GM12878 (cell line): ENCODE data around the gene CLEC6A. TPM values are rescaled to one million over a fixed set of nuclear protein-coding genes. Genes with fewer than 3 reads are reported as not detected.

Experiments used
- DPF2 ChIP-seq: fragments of 450-650 bp; IDR thresholded peaks from 2 replicates; pipeline ENCODE4 v1.6.1; 2017; ENCODE audit warnings: mild to moderate bottlenecking
- EZH2 ChIP-seq: IDR thresholded peaks from 2 replicates; pipeline ENCODE4 v1.6.1; 2012; ENCODE audit warnings: low read depth, mild to moderate bottlenecking, control low read depth, inconsistent platforms, low read length, borderline replicate concordance; ENCODE audit not compliant: control insufficient read depth
- FOXM1 ChIP-seq: IDR thresholded peaks from 2 replicates; pipeline ENCODE4 v1.6.1; 2012; ENCODE audit warnings: low read depth, mild to moderate bottlenecking, inconsistent platforms, low read length, moderate library complexity
- HDAC2 ChIP-seq: fragments of 200-600 bp; sonication (generic); IDR thresholded peaks from 2 replicates; pipeline ENCODE4 v1.6.1; 2017
- IKZF2 ChIP-seq, 2 experiments: fragments of 450-650 bp; IDR thresholded peaks; 2 replicates each; pipeline ENCODE4 v1.6.1; 2017; ENCODE audit warnings: mild to moderate bottlenecking in 2 of 2, moderate library complexity in 2 of 2
- IRF4 ChIP-seq: IDR thresholded peaks from 2 replicates; pipeline ENCODE4 v1.6.1; 2011; ENCODE audit warnings: low read depth, low read length
- MEF2B ChIP-seq: fragments of 450-650 bp; IDR thresholded peaks from 2 replicates; pipeline ENCODE4 v1.6.1; 2018; ENCODE audit warnings: mild to moderate bottlenecking, moderate library complexity; ENCODE audit not compliant: partially characterized antibody, poor library complexity, severe bottlenecking
- MTA3 ChIP-seq: IDR thresholded peaks from 2 replicates; pipeline ENCODE4 v1.6.1; 2012; ENCODE audit warnings: low read length, inconsistent platforms, borderline replicate concordance
- NRF1 ChIP-seq: conservative IDR thresholded peaks from 2 replicates; pipeline ENCODE4 v1.6.1; 2011; ENCODE audit warnings: mild to moderate bottlenecking, low read depth, low read length, improper control_type of control experiment
- RFX5 ChIP-seq: IDR thresholded peaks from 2 replicates; pipeline ENCODE4 v1.6.1; 2011; ENCODE audit warnings: low read depth, low read length, improper control_type of control experiment
- SPI1 ChIP-seq: IDR thresholded peaks from 2 replicates; pipeline ENCODE4 v1.6.1; 2011; ENCODE audit warnings: low read depth, mild to moderate bottlenecking, low read length, moderate library complexity, borderline replicate concordance; ENCODE audit not compliant: insufficient read depth
- TAF1 ChIP-seq: IDR thresholded peaks from 2 replicates; pipeline ENCODE4 v1.6.1; 2011; ENCODE audit warnings: mild to moderate bottlenecking, low read depth, low read length, borderline replicate concordance
- WRNIP1 ChIP-seq: IDR thresholded peaks from 2 replicates; pipeline ENCODE4 v1.6.1; 2011; ENCODE audit warnings: low read depth, low read length, improper control_type of control experiment, borderline replicate concordance
- ZBED1 ChIP-seq: IDR thresholded peaks from 2 replicates; pipeline ENCODE4 v1.6.1; 2016; ENCODE audit warnings: borderline replicate concordance
- ZNF217 ChIP-seq: fragments of 450-650 bp; IDR thresholded peaks from 2 replicates; pipeline ENCODE4 v1.6.1; 2017; ENCODE audit warnings: antibody characterized with exemption, mild to moderate bottlenecking
- polyA plus RNA-seq, 11 experiments: library from polyadenylated mRNA; depleted of rRNA in 4 of 11; unstranded in 6 of 11; stranded (reverse) in 5 of 11; fragments of >200 nt; fragmentation: Nextera tagmentation in 4 of 11; fragmentation: Illumina TruSeq in 1 of 11; extraction: Ambion mirVana in 4 of 11; extraction: Trizol in 1 of 11; gene quantifications; 1 replicate in 1 of 11; 2 replicates in 10 of 11; pipeline versions ENCODE4 v1.2.1 to v1.2.3, GENCODE V29; 2011 to 2016; ENCODE audit warnings: inconsistent platforms in 2 of 11, missing spikeins in 2 of 11, low read depth in 1 of 11
- total RNA-seq, 4 experiments: library from RNA; depleted of rRNA in 3 of 4; stranded (reverse); fragments of >200 nt in 3 of 4; fragmentation: Illumina TruSeq in 1 of 4; extraction: Trizol in 1 of 4; gene quantifications; 2 replicates each; pipeline versions ENCODE4 v1.2.1 to v1.2.3, GENCODE V29; 2013 to 2021
- TF ChIP-seq, protein P1 (sequence below): fragments of 450-650 bp; formaldehyde crosslinking; IDR thresholded peaks from 2 replicates; pipeline ENCODE4 v1.4.0; 2022; ENCODE audit warnings: mild to moderate bottlenecking, moderate library complexity
- TF ChIP-seq, protein P2 (sequence below): IDR thresholded peaks from 2 replicates; pipeline ENCODE4 v1.6.1; 2011; ENCODE audit warnings: low read depth, mild to moderate bottlenecking, low read length, moderate library complexity, borderline replicate concordance; ENCODE audit errors: extremely low read depth
- TF ChIP-seq, protein P3 (sequence below): fragments of 450-650 bp; IDR thresholded peaks from 2 replicates; pipeline ENCODE4 v1.6.1; 2016; ENCODE audit warnings: mild to moderate bottlenecking, moderate library complexity, borderline replicate concordance
- TF ChIP-seq, protein P4 (sequence below): fragments of 450-650 bp; IDR thresholded peaks from 2 replicates; pipeline ENCODE4 v1.6.1; 2017; ENCODE audit warnings: mild to moderate bottlenecking, low read depth, inconsistent platforms; ENCODE audit not compliant: poor library complexity, severe bottlenecking

The CLEC6A gene
- total and polyA plus RNA-seq, 10 of the 15 experiments (the other 5 are each of a cell fraction or from before 2014, with no cell fraction given) = not detected

DNA sequence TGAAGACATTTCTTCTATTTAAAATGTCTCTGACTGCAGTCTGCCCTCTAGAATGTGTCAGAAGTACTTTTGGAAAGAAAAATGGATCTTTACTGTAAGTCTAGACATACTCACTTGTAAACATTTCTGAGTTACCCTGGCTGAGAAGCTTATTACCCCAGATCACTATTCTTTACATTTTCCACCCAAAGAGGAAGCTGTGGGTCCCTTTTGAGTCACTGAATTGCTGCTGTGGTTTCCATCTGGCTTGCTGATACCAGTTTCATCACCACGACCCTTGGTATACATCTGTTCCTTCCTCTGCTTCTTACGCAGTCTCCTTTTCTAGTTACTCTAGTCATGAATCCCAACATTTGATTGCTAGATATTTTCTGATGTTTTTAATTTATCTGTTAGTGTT, 37.3 kb downstream of the CLEC6A start (continued):
- TF ChIP-seq, protein P1, sequence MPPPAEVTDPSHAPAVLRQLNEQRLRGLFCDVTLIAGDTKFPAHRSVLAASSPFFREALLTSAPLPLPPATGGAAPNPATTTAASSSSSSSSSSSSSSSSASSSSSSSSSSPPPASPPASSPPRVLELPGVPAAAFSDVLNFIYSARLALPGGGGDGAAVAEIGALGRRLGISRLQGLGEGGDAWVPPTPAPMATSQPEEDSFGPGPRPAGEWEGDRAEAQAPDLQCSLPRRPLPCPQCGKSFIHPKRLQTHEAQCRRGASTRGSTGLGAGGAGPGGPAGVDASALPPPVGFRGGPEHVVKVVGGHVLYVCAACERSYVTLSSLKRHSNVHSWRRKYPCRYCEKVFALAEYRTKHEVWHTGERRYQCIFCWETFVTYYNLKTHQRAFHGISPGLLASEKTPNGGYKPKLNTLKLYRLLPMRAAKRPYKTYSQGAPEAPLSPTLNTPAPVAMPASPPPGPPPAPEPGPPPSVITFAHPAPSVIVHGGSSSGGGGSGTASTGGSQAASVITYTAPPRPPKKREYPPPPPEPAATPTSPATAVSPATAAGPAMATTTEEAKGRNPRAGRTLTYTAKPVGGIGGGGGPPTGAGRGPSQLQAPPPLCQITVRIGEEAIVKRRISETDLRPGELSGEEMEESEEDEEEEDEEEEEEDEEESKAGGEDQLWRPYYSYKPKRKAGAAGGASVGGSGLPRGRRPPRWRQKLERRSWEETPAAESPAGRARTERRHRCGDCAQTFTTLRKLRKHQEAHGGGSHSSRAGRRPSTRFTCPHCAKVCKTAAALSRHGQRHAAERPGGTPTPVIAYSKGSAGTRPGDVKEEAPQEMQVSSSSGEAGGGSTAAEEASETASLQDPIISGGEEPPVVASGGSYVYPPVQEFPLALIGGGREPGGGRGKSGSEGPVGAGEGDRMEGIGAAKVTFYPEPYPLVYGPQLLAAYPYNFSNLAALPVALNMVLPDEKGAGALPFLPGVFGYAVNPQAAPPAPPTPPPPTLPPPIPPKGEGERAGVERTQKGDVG (CRISPR knock-in tag) = no peak
- TF ChIP-seq MEF2B (peak; percentile 31), TAF1 (no peak), DPF2 (peak; percentile 80; the same call in 1 of the 2 replicates), FOXM1 (no peak), SPI1 (peak; percentile 71), ZNF217 (no peak), ZBED1 (no peak), RFX5 (no peak), WRNIP1 (no peak), MTA3 (no peak), IRF4 (peak; percentile 88; the same call in 1 of the 2 replicates), NRF1 (no peak), EZH2 (no peak), IKZF2 (IDR thresholded peaks at IDR 0.05) (peak; percentile 79 to 82), HDAC2 (no peak)
- TF ChIP-seq, protein P2, sequence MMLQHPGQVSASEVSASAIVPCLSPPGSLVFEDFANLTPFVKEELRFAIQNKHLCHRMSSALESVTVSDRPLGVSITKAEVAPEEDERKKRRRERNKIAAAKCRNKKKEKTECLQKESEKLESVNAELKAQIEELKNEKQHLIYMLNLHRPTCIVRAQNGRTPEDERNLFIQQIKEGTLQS = no peak
- TF ChIP-seq, protein P3, sequence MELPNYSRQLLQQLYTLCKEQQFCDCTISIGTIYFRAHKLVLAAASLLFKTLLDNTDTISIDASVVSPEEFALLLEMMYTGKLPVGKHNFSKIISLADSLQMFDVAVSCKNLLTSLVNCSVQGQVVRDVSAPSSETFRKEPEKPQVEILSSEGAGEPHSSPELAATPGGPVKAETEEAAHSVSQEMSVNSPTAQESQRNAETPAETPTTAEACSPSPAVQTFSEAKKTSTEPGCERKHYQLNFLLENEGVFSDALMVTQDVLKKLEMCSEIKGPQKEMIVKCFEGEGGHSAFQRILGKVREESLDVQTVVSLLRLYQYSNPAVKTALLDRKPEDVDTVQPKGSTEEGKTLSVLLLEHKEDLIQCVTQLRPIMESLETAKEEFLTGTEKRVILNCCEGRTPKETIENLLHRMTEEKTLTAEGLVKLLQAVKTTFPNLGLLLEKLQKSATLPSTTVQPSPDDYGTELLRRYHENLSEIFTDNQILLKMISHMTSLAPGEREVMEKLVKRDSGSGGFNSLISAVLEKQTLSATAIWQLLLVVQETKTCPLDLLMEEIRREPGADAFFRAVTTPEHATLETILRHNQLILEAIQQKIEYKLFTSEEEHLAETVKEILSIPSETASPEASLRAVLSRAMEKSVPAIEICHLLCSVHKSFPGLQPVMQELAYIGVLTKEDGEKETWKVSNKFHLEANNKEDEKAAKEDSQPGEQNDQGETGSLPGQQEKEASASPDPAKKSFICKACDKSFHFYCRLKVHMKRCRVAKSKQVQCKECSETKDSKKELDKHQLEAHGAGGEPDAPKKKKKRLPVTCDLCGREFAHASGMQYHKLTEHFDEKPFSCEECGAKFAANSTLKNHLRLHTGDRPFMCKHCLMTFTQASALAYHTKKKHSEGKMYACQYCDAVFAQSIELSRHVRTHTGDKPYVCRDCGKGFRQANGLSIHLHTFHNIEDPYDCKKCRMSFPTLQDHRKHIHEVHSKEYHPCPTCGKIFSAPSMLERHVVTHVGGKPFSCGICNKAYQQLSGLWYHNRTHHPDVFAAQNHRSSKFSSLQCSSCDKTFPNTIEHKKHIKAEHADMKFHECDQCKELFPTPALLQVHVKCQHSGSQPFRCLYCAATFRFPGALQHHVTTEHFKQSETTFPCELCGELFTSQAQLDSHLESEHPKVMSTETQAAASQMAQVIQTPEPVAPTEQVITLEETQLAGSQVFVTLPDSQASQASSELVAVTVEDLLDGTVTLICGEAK = no peak
- TF ChIP-seq, protein P4, sequence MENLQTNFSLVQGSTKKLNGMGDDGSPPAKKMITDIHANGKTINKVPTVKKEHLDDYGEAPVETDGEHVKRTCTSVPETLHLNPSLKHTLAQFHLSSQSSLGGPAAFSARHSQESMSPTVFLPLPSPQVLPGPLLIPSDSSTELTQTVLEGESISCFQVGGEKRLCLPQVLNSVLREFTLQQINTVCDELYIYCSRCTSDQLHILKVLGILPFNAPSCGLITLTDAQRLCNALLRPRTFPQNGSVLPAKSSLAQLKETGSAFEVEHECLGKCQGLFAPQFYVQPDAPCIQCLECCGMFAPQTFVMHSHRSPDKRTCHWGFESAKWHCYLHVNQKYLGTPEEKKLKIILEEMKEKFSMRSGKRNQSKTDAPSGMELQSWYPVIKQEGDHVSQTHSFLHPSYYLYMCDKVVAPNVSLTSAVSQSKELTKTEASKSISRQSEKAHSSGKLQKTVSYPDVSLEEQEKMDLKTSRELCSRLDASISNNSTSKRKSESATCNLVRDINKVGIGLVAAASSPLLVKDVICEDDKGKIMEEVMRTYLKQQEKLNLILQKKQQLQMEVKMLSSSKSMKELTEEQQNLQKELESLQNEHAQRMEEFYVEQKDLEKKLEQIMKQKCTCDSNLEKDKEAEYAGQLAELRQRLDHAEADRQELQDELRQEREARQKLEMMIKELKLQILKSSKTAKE = no peak
